Stimulated activated naive B cell treated with anti-CD40 and anti-IgM and Interleukin-4, amounts not matched to agents 10 μg/mL and 1 μg/mL and 100 μg/mL, for 72 hours (primary cell): ENCODE results near the gene CFAP90.

Source experiments
- ATAC-seq, 2 donors: fragments of 150-1000 bp; cut with Tn5 transposase; replicated peaks; 2 replicates each; pipeline ENCODE4 v1.10.0; 2021; ENCODE audit warnings: moderate library complexity in 1 of 2
- DNase-seq: peaks from one replicate; pipeline ENCODE4 v3.0.0; 2021
- H3K27ac Mint-ChIP-seq: one replicate; pipeline ENCODE4 v1.8.0; 2022; ENCODE audit warnings: mild to moderate bottlenecking, mixed read lengths
- H3K27me3 Mint-ChIP-seq, 2 donors: one replicate each; pipeline ENCODE4 v1.8.0; 2022; ENCODE audit warnings: mixed read lengths in 2 of 2
- H3K36me3 Mint-ChIP-seq, 2 donors: one replicate each; pipeline ENCODE4 v1.8.0; 2022; ENCODE audit warnings: mixed read lengths in 2 of 2, mild to moderate bottlenecking in 1 of 2
- H3K4me1 Mint-ChIP-seq, 2 donors: one replicate each; pipeline ENCODE4 v1.8.0; 2022; ENCODE audit warnings: mixed read lengths in 2 of 2, mild to moderate bottlenecking in 1 of 2
- H3K4me3 Mint-ChIP-seq, 2 donors: one replicate each; pipeline ENCODE4 v1.8.0; 2022; ENCODE audit warnings: mild to moderate bottlenecking in 2 of 2, mixed read lengths in 2 of 2, moderate library complexity in 1 of 2
- H3K9me3 Mint-ChIP-seq, 2 donors: one replicate each; pipeline ENCODE4 v1.8.0; 2022; ENCODE audit warnings: mixed read lengths in 2 of 2, mild to moderate bottlenecking in 1 of 2

Gene CFAP90

GRCh38 chr5:7852988-7853387 lies 2.1 kb upstream of the CFAP90 start:
- H3K27me3 Mint-ChIP-seq, result peaks cover 30 to 38% of the 10 kb centered on the region in 2 donors
- H3K4me3 Mint-ChIP-seq, result no peak overlapping the region
- H3K4me1 Mint-ChIP-seq, result peaks cover 13 to 18% of the 10 kb centered on the region in 2 donors
- no peak overlapping the region for H3K27ac Mint-ChIP-seq
- H3K9me3 Mint-ChIP-seq, result peaks cover 6 to 12% of the 10 kb centered on the region in 2 donors
- peaks cover 6 to 21% of the 10 kb centered on the region in 2 donors for H3K36me3 Mint-ChIP-seq
- DNase-seq, result no peak
- no peak for ATAC-seq

DNA sequence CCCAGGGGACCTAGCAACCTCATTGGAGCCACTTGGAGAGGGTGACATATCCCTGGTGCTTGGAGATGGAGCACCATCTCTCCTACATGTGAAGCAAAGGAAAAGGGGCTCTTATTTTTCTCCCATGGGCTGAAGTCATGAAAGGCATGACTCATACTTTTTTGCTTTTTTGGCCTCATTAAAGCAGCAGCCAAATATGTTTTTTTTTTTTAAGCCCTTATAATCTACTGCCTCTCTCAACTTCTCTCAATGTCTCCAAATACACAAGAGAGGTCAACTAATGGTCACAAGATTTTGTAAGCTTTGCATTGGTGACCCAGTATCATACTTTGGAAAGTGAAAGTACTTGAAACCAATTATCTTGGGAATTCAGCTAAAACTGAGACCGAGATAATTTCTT lies 1.6 kb upstream of the CFAP90 start:
- DNase-seq, result no peak
- Mint-ChIP-seq H3K36me3 (peaks cover 5 to 16% of the 10 kb centered on the region in 2 donors), H3K27me3 (peaks cover 30 to 38% of the 10 kb centered on the region in 2 donors), H3K27ac (no peak overlapping the region), H3K9me3 (peaks cover 6 to 12% of the 10 kb centered on the region in 2 donors), H3K4me1 (peaks cover 11 to 18% of the 10 kb centered on the region in 2 donors), H3K4me3 (no peak overlapping the region)
- ATAC-seq, result no peak

DNA sequence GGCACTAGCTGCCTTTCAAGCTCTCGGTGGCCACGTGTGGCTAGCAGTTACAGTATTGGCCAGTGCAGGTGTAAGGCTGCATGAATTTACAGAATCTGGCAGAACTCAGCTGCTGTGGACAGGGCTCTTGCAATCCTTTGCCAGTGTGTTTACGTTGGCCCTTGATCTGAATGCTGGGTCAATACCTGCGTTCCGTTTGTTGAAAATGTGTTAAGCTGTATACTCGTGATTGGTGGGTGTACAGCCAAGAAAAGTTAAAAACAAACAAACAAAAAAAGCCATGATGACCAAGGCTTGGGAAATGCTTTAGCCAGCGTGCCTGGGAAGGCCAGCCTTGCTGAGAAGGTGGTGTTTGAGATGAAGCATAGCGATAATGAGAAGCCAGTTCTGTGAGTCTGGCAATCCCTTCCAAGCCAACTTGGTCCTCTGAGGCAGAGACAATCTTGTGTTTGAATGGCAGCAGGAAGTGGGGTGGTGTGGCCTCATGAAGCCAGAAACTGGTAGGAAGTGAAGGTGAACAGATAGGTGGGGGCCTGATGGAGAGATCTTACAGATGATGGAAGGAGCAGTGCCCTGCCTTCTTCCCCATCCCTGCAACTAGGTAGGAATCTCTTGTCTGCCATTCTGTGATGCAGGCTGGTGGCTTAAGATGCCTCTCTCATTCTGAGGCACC lies 820 bp upstream of the CFAP90 start:
- peaks cover 11 to 18% of the 10 kb centered on the region in 2 donors for H3K4me1 Mint-ChIP-seq
- DNase-seq, result no peak
- H3K36me3 Mint-ChIP-seq, result peaks cover 2 to 11% of the 10 kb centered on the region in 2 donors
- no peak overlapping the region for H3K27ac Mint-ChIP-seq
- H3K27me3 Mint-ChIP-seq, result peaks cover 30 to 38% of the 10 kb centered on the region in 2 donors
- peaks cover 6 to 12% of the 10 kb centered on the region in 2 donors for H3K9me3 Mint-ChIP-seq
- no peak for ATAC-seq
- H3K4me3 Mint-ChIP-seq, result no peak overlapping the region

DNA sequence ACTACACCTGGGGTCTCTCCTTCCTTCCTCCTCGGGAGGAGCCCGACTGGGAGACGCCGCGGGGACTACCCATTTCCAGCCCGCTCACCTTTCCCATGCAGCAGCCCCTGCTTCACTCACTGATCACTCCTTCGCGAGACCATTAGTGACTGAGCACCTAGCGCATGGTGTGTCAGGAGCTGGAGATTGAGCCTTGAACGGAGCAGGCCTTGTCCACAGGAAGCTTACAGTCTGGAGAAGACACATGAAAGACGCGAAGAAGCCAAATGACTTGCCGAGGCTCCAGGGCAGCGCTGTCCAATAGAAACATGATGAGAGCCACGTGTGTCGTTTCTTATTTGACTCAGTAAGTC lies 283 bp upstream of the CFAP90 start:
- Mint-ChIP-seq H3K36me3 (peaks cover 2 to 9% of the 10 kb centered on the region in 2 donors), H3K4me3 (peak overlapping the region; percentile 78 to 80), H3K27ac (peak overlapping the region; percentile 82), H3K4me1 (peaks cover 11 to 18% of the 10 kb centered on the region in 2 donors), H3K9me3 (peaks cover 6 to 12% of the 10 kb centered on the region in 2 donors), H3K27me3 (peaks cover 30 to 38% of the 10 kb centered on the region in 2 donors)
- no peak for DNase-seq
- ATAC-seq, result no peak

GRCh38 chr5:7849681-7850394 lies 1.1 kb downstream of the CFAP90 start:
- no peak for DNase-seq

DNA sequence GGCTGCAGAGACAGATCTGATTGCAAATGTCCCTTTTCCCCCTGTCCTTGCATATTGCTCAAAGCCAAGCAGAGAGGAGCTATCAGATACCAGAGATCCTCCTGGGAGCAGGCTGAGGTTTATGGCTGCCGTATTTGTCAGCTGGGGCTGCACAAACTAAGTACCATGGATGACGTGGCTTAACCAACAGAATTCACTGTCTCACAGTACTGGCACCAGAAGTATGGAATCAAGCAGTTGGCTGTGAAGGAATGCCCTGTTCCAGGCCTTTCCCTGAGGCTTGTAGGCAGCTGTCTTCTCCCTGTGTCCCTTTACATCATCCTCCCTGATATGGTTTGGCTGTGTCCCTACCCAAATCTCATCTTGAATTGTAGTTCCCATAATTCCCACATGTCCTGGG lies 2.6 kb downstream of the CFAP90 start:
- Mint-ChIP-seq H3K27me3 (peaks cover 24 to 30% of the 10 kb centered on the region in 2 donors), H3K27ac (no peak overlapping the region), H3K4me1 (peaks cover 14 to 33% of the 10 kb centered on the region in 2 donors), H3K36me3 (peaks cover 2 to 3% of the 10 kb centered on the region in 2 donors), H3K9me3 (peaks cover 5 to 10% of the 10 kb centered on the region in 2 donors), H3K4me3 (no peak overlapping the region)
- no peak for DNase-seq
- no peak for ATAC-seq

More at GRCh38 chr5:7849681-7850394, 1.1 kb downstream of the CFAP90 start:
- H3K4me1 Mint-ChIP-seq, result peaks cover 14 to 27% of the 10 kb centered on the region in 2 donors
- peaks cover 30 to 38% of the 10 kb centered on the region in 2 donors for H3K27me3 Mint-ChIP-seq
- H3K9me3 Mint-ChIP-seq, result peaks cover 6 to 12% of the 10 kb centered on the region in 2 donors
- peak; percentile 33 to 40 for ATAC-seq
- no peak overlapping the region for H3K27ac Mint-ChIP-seq
- H3K36me3 Mint-ChIP-seq, result peaks cover 2 to 9% of the 10 kb centered on the region in 2 donors
- H3K4me3 Mint-ChIP-seq, result peak overlapping the region; percentile 73 to 81

DNA sequence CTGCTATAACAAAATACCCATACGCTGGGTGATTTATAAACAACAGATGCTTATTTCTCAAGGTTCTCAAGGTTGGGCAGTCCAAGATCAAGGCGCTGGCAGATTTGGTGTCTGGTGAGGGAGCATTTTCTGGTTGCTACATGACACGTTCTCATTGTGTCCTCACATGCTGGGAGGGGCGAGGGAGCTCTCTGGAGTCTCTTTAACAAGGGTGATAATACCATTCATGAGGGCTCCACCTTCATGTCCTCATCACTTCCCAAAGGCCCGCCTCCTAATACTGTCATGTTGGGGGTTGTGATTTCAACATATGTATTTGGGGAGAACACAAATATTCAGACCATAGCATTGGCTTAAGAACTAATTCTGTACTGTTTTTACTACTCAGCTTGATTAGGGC lies 4.6 kb downstream of the CFAP90 start:
- ATAC-seq (no peak), DNase-seq (no peak)
- Mint-ChIP-seq H3K27me3 (peaks cover 20 to 21% of the 10 kb centered on the region in 2 donors), H3K4me3 (no peak overlapping the region), H3K9me3 (peaks cover 3 to 7% of the 10 kb centered on the region in 2 donors), H3K4me1 (peaks cover 7 to 27% of the 10 kb centered on the region in 2 donors), H3K36me3 (peaks cover 0 to 2% of the 10 kb centered on the region in 2 donors), H3K27ac (no peak overlapping the region)

GRCh38 chr5:7845557-7845956 lies 5.4 kb downstream of the CFAP90 start:
- no peak overlapping the region for H3K27ac Mint-ChIP-seq
- no peak for ATAC-seq
- H3K4me1 Mint-ChIP-seq, result peaks cover 5 to 22% of the 10 kb centered on the region in 2 donors
- peaks cover 2 to 7% of the 10 kb centered on the region in 2 donors for H3K9me3 Mint-ChIP-seq
- no peaks in the 10 kb centered on the region for H3K36me3 Mint-ChIP-seq
- no peak for DNase-seq
- no peak overlapping the region for H3K4me3 Mint-ChIP-seq
- peaks cover 23 to 24% of the 10 kb centered on the region in 2 donors for H3K27me3 Mint-ChIP-seq

GRCh38 chr5:7844901-7845300 lies 6.0 kb downstream of the CFAP90 start:
- DNase-seq, result no peak
- no peaks in the 10 kb centered on the region for H3K36me3 Mint-ChIP-seq
- peaks cover 2 to 7% of the 10 kb centered on the region in 2 donors for H3K9me3 Mint-ChIP-seq
- H3K27ac Mint-ChIP-seq, result no peak overlapping the region
- H3K4me3 Mint-ChIP-seq, result no peak overlapping the region
- peaks cover 27 to 29% of the 10 kb centered on the region in 2 donors for H3K27me3 Mint-ChIP-seq
- ATAC-seq, result peak; percentile 64 to 71
- H3K4me1 Mint-ChIP-seq, result peaks cover 3 to 18% of the 10 kb centered on the region in 2 donors

GRCh38 chr5:7842531-7842930 lies 8.4 kb downstream of the CFAP90 start:
- no peak overlapping the region for H3K4me3 Mint-ChIP-seq
- peaks cover 25 to 27% of the 10 kb centered on the region in 2 donors for H3K27me3 Mint-ChIP-seq
- peaks cover 2 to 15% of the 10 kb centered on the region in 2 donors for H3K4me1 Mint-ChIP-seq
- DNase-seq (no peak), ATAC-seq (no peak)
- H3K36me3 Mint-ChIP-seq, result no peaks in the 10 kb centered on the region
- no peak overlapping the region for H3K27ac Mint-ChIP-seq
- peaks cover 2 to 7% of the 10 kb centered on the region in 2 donors for H3K9me3 Mint-ChIP-seq

- Mint-ChIP-seq H3K36me3 (no peaks in the 10 kb centered on the region), H3K27ac (no peak overlapping the region), H3K27me3 (peaks cover 27 to 28% of the 10 kb centered on the region in 2 donors), H3K4me3 (no peak overlapping the region), H3K4me1 (no peaks in the 10 kb centered on the region), H3K9me3 (no peaks in the 10 kb centered on the region)
- DNase-seq (no peak), ATAC-seq (no peak)
Measured at GRCh38 chr5:7837403-7837802, 13.5 kb downstream of the CFAP90 start.

DNA sequence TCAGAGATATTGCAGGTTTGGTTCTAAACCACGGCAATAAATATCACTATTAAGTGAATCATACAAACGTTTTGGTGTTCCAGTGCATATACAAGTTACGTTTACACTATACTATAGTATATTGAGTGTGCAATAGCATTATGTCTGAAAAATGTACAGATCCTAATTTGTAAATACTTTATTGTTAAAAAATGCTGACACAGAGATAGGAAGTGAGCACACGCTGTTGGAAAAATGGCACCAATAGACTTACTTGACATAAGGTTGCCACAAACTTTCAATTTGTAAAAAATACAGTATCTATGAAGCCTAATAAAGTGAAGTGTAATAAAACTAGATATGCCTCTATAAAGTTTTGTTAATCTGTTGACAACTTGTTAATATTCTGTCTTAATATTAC lies 16.0 kb downstream of the CFAP90 start:
- H3K27ac Mint-ChIP-seq, result no peak overlapping the region
- no peak overlapping the region for H3K4me3 Mint-ChIP-seq
- ATAC-seq (no peak), DNase-seq (no peak)
- no peaks in the 10 kb centered on the region for H3K9me3 Mint-ChIP-seq
- no peaks in the 10 kb centered on the region for H3K4me1 Mint-ChIP-seq
- peaks cover 19% of the 10 kb centered on the region in 2 donors for H3K27me3 Mint-ChIP-seq
- H3K36me3 Mint-ChIP-seq, result no peaks in the 10 kb centered on the region

GRCh38 chr5:7828269-7828668 lies 22.7 kb downstream of the CFAP90 start:
- DNase-seq (no peak), ATAC-seq (no peak)
- Mint-ChIP-seq H3K27ac (no peak overlapping the region), H3K36me3 (no peaks in the 10 kb centered on the region), H3K27me3 (peaks cover 11 to 17% of the 10 kb centered on the region in 2 donors), H3K9me3 (no peaks in the 10 kb centered on the region), H3K4me1 (no peaks in the 10 kb centered on the region), H3K4me3 (no peak overlapping the region)

- Mint-ChIP-seq H3K9me3 (no peaks in the 10 kb centered on the region), H3K4me3 (no peak overlapping the region), H3K27me3 (peaks cover 11 to 18% of the 10 kb centered on the region in 2 donors), H3K36me3 (no peaks in the 10 kb centered on the region), H3K27ac (no peak overlapping the region), H3K4me1 (no peaks in the 10 kb centered on the region)
- DNase-seq (no peak), ATAC-seq (no peak)
Measured at GRCh38 chr5:7827610-7828009, 23.3 kb downstream of the CFAP90 start.

DNA sequence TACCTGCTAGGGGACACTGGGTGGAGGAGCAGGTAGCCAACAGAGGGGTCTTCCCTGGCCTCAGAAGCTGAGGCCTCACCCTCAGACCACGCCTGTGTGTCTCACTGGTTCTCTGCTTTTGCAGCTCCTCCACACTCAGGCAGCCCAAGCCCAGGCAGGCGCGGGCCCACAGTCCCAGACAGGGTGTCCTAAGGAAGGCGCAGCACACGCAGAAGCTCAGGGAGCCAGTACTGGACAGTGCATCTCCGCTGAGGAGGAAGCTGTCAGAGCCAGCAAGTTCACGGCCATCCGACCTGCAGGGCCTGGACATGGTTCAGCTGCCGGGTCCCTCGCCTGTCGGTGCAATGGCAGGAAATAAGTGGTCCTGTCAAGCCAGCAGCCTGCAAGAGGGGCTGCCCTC lies 25.3 kb downstream of the CFAP90 start:
- Mint-ChIP-seq H3K9me3 (no peaks in the 10 kb centered on the region), H3K4me1 (peaks cover 0 to 1% of the 10 kb centered on the region in 2 donors), H3K27ac (no peak overlapping the region), H3K27me3 (peaks cover 0 to 12% of the 10 kb centered on the region in 2 donors), H3K36me3 (no peaks in the 10 kb centered on the region), H3K4me3 (no peak overlapping the region)
- no peak for DNase-seq
- no peak for ATAC-seq
